ENCODE data around the gene HDAC4.

The HDAC4 gene

GRCh38 chr2:239034561-239035341 lies 366.1 kb downstream of the HDAC4 start:
- no peak for TF ChIP-seq MAX (IDR thresholded peaks at IDR 0.05)
- TF ChIP-seq FOXM1 (IDR thresholded peaks at IDR 0.05; ENCODE audit: borderline replicate concordance, low read depth) = no peak
- no peak for TF ChIP-seq TEAD4 (IDR thresholded peaks at IDR 0.05)
- TF ChIP-seq, protein P1, sequence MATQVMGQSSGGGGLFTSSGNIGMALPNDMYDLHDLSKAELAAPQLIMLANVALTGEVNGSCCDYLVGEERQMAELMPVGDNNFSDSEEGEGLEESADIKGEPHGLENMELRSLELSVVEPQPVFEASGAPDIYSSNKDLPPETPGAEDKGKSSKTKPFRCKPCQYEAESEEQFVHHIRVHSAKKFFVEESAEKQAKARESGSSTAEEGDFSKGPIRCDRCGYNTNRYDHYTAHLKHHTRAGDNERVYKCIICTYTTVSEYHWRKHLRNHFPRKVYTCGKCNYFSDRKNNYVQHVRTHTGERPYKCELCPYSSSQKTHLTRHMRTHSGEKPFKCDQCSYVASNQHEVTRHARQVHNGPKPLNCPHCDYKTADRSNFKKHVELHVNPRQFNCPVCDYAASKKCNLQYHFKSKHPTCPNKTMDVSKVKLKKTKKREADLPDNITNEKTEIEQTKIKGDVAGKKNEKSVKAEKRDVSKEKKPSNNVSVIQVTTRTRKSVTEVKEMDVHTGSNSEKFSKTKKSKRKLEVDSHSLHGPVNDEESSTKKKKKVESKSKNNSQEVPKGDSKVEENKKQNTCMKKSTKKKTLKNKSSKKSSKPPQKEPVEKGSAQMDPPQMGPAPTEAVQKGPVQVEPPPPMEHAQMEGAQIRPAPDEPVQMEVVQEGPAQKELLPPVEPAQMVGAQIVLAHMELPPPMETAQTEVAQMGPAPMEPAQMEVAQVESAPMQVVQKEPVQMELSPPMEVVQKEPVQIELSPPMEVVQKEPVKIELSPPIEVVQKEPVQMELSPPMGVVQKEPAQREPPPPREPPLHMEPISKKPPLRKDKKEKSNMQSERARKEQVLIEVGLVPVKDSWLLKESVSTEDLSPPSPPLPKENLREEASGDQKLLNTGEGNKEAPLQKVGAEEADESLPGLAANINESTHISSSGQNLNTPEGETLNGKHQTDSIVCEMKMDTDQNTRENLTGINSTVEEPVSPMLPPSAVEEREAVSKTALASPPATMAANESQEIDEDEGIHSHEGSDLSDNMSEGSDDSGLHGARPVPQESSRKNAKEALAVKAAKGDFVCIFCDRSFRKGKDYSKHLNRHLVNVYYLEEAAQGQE (IDR thresholded peaks at IDR 0.05; ENCODE audit: low read depth) = no peak
- TF ChIP-seq TAF1 (IDR thresholded peaks at IDR 0.05; ENCODE audit: low read depth) = no peak
- no peak for TF ChIP-seq RAD21 (IDR thresholded peaks at IDR 0.05; ENCODE audit: low read depth)
- TF ChIP-seq NFIC (IDR thresholded peaks at IDR 0.05) = no peak
- TF ChIP-seq CEBPB (IDR thresholded peaks at IDR 0.05) = no peak
- TF ChIP-seq EGR1 (IDR thresholded peaks at IDR 0.05) = no peak
- no peak for TF ChIP-seq USF1 (IDR thresholded peaks at IDR 0.05)
- no peak for TF ChIP-seq YY1 (IDR thresholded peaks at IDR 0.05; ENCODE audit: low read depth)

DNA sequence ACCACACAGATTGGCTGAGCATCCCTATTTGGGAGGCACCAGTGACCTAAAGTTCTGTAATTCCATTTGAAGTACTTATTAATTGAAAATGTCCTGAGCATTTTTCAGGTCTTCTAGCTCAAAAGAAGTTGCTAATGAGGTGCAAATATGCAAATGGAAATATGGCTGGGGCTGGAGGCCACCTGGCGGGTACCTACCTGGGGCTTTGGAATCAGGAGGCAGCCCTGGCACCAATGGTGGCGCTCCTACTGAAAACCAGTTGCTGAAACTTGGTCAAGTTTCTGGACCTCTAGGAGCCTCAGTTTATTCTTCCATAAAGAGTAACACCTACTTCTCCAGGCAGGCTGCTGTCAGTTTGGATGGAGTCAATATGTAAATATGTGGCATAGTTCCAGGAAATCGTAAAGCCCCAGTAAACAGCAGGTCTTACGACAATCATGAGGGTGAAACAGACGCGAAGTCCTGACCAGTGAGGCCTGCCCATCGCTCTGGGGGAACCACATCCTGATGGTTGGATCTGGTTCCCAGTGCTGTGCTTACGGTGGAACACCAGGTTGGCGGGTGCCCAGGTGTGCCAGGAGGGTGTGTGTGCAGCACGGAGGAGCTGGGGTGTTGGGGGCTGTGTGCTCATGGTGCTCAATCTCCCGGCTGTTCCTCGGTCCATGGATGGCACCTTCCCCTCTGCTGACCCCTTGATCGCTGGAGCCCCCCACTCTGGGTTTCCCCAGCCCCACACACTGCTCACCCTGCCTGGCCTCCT lies 366.8 kb downstream of the HDAC4 start:
- no peak for TF ChIP-seq ZBTB7A (IDR thresholded peaks at IDR 0.05; ENCODE audit: low read depth)
- no peak for TF ChIP-seq RAD21 (IDR thresholded peaks at IDR 0.05; ENCODE audit: low read depth)
- TF ChIP-seq NFIC (IDR thresholded peaks at IDR 0.05) = no peak
- TF ChIP-seq EP300 (IDR thresholded peaks at IDR 0.05; ENCODE audit: borderline replicate concordance) = no peak
- no peak for TF ChIP-seq USF1 (IDR thresholded peaks at IDR 0.05)
- TF ChIP-seq CREB1 (IDR thresholded peaks at IDR 0.05; ENCODE audit: low read depth) = no peak
- no peak for TF ChIP-seq CEBPB (IDR thresholded peaks at IDR 0.05)
- TF ChIP-seq TEAD4 (IDR thresholded peaks at IDR 0.05) = no peak
- no peak for TF ChIP-seq YY1 (IDR thresholded peaks at IDR 0.05; ENCODE audit: low read depth)

GRCh38 chr2:239029958-239030357 lies 370.9 kb downstream of the HDAC4 start:
- TF ChIP-seq TEAD4 (IDR thresholded peaks at IDR 0.05) (no peak), ZBTB7A (IDR thresholded peaks at IDR 0.05; ENCODE audit: low read depth) (no peak), NFIC (IDR thresholded peaks at IDR 0.05) (no peak), TAF1 (IDR thresholded peaks at IDR 0.05; ENCODE audit: low read depth) (no peak)

DNA sequence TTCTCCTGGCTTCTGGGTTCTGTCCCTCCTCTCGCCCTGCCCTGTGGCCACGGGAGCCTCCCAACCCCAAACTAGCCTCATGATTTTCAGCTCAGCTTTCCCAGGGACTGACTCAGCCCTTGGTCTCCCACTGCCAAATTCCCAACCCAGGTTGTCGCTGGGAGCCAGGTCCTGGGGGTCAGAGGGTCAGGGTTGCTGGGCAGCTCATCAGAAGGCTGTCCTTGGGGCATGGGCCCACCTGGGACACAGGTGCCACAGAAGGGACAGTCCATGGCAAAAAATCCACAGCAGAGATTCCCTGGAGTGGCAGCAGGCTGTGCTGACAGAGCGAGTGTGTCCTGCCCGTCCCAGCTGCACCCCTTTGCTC lies 372.6 kb downstream of the HDAC4 start:
- no peak for TF ChIP-seq EGR1 (IDR thresholded peaks at IDR 0.05)
- no peak for TF ChIP-seq TEAD4 (IDR thresholded peaks at IDR 0.05)
- no peak for TF ChIP-seq CREB1 (IDR thresholded peaks at IDR 0.05; ENCODE audit: low read depth)
- TF ChIP-seq, protein P1 (IDR thresholded peaks at IDR 0.05; ENCODE audit: low read depth) = no peak

- no peak for TF ChIP-seq NFIC (IDR thresholded peaks at IDR 0.05)
- TF ChIP-seq USF1 (IDR thresholded peaks at IDR 0.05) = no peak
- TF ChIP-seq ZBTB7A (IDR thresholded peaks at IDR 0.05; ENCODE audit: low read depth) = no peak
- no peak for TF ChIP-seq EGR1 (IDR thresholded peaks at IDR 0.05)
- TF ChIP-seq TAF1 (IDR thresholded peaks at IDR 0.05; ENCODE audit: low read depth) = no peak
- TF ChIP-seq TEAD4 (IDR thresholded peaks at IDR 0.05) = no peak
- no peak for TF ChIP-seq YY1 (IDR thresholded peaks at IDR 0.05; ENCODE audit: low read depth)
- no peak for TF ChIP-seq TCF12 (IDR thresholded peaks at IDR 0.05; ENCODE audit: low read depth)
- no peak for TF ChIP-seq MAX (IDR thresholded peaks at IDR 0.05)
- TF ChIP-seq EP300 (IDR thresholded peaks at IDR 0.05; ENCODE audit: borderline replicate concordance) = no peak
- TF ChIP-seq CEBPB (IDR thresholded peaks at IDR 0.05) = no peak
- TF ChIP-seq RAD21 (IDR thresholded peaks at IDR 0.05; ENCODE audit: low read depth) = no peak
Measured at GRCh38 chr2:239027391-239028252, 373.2 kb downstream of the HDAC4 start.

Data from Ishikawa (cell line).